Measurements from ENCODE around the gene KLHDC8B. TPM values are rescaled to one million over a fixed set of nuclear protein-coding genes. Genes with fewer than 3 reads are reported as not detected.

Gene KLHDC8B
- total RNA-seq, 1 experiment from 2014 or later, result 2.5 TPM

DNA sequence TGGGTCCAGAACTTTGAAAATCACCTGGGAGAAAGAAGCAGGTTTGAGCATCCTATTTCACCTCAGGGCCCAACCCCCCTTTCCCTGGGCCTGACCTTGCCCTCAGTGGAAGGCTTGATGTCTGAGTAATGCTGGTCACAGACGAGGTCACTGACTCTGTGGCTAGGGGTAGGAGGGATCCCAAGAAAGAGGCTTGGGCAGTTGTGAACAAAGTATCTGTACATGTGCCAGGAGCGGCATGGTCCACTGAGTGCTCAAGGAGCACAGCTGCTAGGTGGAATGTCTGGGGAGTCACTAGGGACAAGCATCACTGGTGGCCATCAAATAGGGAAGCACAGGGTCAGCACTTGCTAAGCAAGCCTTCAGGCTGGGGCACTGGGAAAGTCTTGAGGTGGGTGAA is 12.6 kb upstream of the KLHDC8B start:
- DNase-seq (ENCODE audit: low spot score), result no peak

GRCh38 chr3:49161197-49161596 is 10.2 kb upstream of the KLHDC8B start:
- no peak for DNase-seq (ENCODE audit: low spot score)

- no peak for DNase-seq (ENCODE audit: low spot score)
Observed at GRCh38 chr3:49161808-49162530, 9.4 kb upstream of the KLHDC8B start.

DNA sequence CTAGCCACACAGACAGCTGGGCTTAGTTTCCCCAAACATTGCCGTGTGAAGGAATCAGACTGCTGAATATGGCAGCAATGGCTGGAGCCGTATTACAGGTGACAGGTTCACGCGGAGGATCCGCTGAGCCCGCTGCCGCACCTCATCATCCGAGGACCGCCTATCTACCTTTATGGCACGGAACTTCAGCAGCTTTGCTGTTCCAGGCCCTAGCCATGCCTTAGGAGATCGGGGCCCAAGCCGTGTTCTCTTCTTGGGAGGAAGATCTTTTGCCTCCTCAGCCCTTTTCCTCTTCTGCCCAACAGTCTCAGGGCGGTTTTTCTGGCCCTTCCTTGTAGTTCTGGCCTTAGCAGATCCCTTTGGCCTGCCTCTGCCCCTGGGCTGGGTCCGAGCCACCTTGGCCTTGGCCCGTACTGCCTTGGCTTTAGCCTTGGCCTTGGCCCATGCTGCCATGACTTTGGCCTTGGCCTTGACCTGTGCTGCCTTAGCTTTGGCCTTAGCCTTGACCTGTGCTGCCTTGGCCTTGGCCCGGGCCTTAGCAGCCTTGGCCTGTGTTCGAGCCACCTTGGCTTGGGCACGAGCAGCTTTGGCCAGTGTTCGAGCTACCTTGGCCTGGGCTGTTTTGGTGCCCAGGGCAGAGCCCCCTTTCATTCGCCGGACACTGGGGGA is 8.5 kb upstream of the KLHDC8B start:
- no peak for DNase-seq (ENCODE audit: low spot score)

DNA sequence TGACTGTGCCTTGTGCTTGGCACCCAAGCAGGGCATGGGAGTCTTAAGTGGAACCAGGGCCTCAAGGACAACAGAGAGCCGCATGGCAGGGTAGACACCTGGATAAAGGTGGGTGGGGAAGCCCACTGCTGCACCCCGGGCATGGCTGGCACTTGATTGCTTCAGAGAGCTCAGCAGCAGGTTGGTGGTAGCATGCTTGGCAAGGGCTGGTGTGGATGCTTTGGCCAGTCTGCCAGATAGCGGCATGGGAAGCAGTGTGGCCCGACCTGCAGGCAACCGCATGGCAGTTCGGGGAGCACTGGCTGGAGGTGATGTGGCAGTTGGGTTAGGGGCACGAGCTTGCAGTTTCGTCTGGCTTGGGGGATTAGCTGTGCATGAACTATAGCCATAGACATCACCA is 7.8 kb upstream of the KLHDC8B start:
- no peak for DNase-seq (ENCODE audit: low spot score)

- DNase-seq (ENCODE audit: low spot score), result no peak
Observed at GRCh38 chr3:49164983-49165720, 6.2 kb upstream of the KLHDC8B start.

GRCh38 chr3:49165771-49166751 is 5.3 kb upstream of the KLHDC8B start, which contains the start of gene CCDC71:
TSS of gene CCDC71 (minus strand) at chr3:49166331. CDS start at chr3:49164208, 2,123 bp downstream.
- DNase-seq (ENCODE audit: low spot score), result peak; percentile 40

DNA sequence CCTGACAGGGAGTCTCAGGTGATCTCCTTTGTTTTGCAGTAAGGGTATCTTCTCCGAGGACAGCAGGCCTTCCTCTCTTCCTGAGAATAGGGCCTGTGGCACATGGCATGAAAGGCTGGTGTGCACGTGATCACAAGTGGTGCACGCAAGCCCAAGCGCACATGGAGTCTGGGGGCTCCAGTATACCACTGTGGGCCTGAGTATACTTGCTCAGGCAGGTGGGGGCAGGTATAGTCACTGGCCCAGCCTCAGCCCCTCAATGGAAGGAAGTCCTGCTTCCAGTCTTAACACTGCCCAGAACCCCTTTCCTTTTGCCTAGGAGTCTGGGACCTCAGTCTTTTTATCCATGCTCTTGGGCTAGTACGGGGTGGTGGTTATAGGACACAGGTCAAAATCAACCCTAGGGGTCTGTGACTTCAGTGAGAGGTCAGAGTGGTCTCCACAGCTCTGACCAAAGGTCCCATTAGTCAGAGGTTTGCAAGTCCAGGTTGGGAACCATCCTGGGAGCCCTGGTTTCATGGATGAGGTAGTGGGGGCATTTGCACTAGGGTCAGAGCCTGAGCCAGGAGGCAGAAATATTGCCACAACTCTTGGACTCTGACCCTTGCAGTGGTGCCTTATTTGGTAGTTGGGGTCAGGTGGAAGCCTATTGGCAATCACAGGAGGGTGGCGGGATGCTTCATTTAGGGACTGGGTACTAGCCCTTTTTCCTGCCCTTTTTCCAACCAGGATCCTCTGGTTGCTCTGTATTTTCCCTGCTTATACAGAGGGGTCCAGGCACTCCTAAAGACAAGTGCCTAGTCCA is 4.4 kb upstream of the KLHDC8B start:
- DNase-seq (ENCODE audit: low spot score), result no peak

GRCh38 chr3:49170744-49171118 is 667 bp upstream of the KLHDC8B start:
- no peak for DNase-seq (ENCODE audit: low spot score)

DNA sequence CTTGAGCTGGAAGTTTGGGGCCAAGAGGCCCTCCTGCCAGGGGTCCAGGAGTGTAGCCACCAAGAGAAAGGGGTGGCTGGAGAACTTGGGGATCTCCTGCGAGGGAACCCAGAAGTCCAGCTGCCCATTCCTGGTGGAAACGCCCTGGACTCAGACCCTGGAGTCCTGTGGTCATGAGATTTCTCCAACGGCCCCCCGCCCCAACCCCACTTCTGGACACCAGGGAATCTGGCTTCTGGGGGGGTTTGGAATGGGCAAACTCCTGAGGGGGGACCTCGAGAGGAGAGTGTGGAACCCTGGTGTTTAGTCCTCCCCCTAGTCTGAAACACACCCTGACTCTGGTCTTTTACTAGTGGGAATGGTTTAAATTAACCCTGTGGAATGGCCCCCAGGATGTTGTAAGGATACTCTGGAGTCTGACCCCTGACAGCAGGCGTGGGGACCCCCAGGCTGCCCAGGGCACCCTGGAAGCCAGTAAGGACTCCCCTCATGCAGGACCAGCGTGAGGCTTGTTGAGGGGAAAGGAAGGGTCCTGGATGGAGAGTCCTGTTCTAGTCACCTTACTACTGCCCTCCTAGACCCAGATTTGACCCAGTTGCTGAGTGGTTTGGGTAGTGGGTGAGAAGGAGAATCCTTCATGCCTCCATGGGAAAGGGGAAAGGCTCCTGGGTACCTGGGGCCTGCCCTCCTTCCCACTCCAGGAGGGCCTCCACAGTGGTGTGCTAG is 540 bp downstream of the KLHDC8B start:
- no peak for DNase-seq (ENCODE audit: low spot score)

DNA sequence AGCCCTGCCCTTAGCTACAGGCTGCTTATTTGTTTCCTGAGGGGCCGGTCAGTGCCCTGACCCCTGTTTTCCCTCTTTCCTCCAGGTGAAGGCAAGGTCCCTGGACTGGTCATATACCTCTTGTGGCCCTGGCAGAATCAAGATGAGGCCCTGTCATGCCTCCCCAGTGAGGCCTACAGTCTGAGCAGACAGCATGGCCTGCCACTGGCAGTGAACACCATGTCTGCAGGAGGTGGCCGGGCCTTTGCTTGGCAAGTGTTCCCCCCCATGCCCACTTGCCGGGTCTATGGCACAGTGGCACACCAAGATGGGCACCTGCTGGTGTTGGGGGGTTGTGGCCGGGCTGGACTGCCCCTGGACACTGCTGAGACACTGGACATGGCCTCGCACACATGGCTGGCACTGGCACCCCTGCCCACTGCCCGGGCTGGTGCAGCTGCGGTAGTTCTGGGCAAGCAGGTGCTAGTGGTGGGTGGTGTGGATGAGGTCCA is 1.2 kb downstream of the KLHDC8B start:
- DNase-seq (ENCODE audit: low spot score), result no peak

- DNase-seq (ENCODE audit: low spot score), result no peak
Observed at GRCh38 chr3:49173116-49173791, 1.9 kb downstream of the KLHDC8B start.

DNA sequence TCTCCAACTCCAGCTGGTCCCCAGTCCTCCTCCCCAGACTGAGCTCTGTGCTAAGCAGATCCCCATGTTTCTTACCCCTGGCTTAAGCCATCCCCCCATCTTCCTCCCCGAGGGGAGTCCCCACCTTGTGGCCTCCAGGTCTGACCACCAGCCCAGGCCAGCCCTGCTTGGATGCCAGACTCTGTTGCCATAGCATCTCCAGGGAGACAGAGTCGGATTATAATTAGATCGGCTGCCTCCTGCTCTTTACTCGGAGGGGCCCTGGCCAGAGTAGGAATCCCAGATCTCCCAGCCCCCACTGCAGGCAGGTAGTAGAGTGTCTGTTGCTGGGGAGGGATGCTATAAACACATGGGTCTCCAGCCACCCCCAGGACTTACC is 2.4 kb downstream of the KLHDC8B start:
- no peak for DNase-seq (ENCODE audit: low spot score)

DNA sequence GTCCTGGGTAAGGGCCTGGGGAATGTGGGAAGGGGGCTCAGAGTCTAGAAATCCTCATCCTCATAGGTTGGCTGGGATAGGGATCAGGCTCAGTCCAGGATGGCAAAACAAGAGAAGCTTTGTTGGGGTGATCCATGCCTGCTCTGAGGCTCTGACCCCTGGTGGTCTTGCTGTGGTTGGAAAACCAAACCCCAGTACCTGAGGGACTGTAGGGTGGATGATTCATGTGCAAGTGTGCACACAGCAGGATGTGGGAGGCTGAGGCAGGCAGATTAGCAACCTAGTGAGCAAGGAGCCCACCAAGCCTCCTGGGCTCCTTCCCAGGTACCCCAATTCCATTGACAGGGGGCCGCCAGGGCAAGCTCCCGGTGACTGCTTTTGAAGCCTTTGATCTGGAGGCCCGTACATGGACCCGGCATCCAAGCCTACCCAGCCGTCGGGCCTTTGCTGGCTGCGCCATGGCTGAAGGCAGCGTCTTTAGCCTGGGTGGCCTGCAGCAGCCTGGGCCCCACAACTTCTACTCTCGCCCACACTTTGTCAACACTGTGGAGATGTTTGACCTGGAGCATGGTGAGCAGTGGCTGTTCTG is 3.1 kb downstream of the KLHDC8B start:
- no peak for DNase-seq (ENCODE audit: low spot score)

DNA sequence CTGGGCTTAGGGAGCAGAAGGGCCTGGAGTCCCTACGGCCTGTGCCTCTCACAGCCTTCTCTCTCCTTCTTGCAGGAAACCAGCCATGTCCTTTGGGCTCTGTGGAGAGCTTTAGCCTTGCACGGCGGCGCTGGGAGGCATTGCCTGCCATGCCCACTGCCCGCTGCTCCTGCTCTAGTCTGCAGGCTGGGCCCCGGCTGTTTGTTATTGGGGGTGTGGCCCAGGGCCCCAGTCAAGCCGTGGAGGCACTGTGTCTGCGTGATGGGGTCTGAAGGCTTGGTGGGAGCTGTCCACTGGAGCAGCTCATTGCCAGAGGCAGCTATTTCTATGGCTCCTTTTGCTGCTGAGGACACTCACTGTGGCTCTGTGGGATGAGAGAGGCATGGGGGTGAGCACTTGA is 4.1 kb downstream of the KLHDC8B start:
- DNase-seq (ENCODE audit: low spot score), result no peak

DNA sequence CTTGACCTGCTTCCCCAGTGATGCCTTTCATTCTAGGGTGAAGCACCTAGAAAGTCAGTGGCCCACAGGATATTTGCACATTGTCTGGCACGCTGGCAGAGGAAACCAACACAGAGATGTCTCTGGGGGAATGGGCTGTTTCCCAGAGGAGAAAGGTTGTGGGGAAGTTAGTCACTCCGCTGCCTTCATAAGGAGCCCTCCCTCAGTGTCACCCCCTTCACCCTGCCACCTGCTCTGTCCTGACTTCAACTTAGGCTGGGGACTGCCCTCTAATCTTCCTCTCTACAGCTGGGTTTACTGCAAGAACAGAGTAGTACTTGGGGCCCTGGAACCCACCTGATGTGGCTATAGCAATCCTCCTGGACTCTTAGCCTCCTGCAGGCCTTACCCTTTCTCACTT is 5.7 kb downstream of the KLHDC8B start:
- DNase-seq (ENCODE audit: low spot score), result no peak

DNA sequence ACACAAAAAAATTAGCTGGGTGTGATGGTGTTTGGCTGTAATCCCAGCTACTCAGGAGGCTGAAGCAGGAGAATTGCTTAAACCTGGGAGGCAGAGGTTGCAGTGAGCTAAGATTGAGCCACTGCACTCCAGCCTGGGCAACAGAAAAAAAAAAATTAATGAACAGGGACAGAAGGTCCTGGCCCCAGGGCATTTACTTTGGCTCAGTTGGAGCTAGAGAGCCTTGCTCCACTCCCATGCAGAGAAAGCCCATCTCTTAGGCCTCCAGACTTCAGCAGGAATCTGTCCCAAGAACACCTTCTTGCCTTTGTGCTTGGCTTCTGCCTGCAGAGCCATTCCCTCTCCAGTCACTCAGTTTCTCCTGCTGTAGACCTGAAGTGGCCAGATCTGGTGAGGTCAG is 8.7 kb downstream of the KLHDC8B start:
- no peak for DNase-seq (ENCODE audit: low spot score)

DNA sequence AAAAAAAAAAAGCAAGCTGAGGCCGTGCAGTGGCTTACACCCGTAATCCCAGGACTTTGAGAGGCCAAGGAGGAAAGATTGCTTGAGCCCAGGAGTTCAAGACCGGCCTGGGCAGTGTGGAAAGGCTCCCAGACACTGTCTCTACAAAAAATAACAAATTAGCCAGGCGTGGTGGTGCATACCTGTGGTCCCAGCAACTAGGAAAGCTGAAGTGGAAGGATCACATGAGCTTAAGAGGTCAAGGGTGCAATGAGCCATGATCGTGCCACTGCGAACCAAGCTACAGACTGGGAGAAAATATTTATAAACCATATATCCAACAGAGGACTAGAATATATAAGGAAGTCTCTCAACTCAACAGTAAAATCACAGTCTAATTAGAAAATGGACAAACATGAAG is 10.0 kb downstream of the KLHDC8B start:
- no peak for DNase-seq (ENCODE audit: low spot score)

GRCh38 chr3:49182682-49183081 is 11.3 kb downstream of the KLHDC8B start:
- no peak for DNase-seq (ENCODE audit: low spot score)

Data from H4 (cell line).